Gastroesophageal sphincter (tissue), 3 donors: Measurements from ENCODE around the gene ESAM.
A peak's percentile ranks its signal among the peaks of the same experiment; 100 is the strongest.

ENCODE experiments used
- EP300 ChIP-seq: sonication (generic); formaldehyde crosslinking; IDR thresholded peaks from one replicate; pipeline ENCODE4 v1.6.1; 2017; ENCODE audit warnings: antibody characterized with exemption, mild to moderate bottlenecking
- POLR2A ChIP-seq, 2 donors: fragments of 450-650 bp; IDR thresholded peaks; one replicate each; pipeline ENCODE4 v1.6.1; 2017; ENCODE audit warnings: antibody characterized with exemption in 2 of 2, mild to moderate bottlenecking in 2 of 2, moderate library complexity in 1 of 2
- POLR2AphosphoS5 ChIP-seq: sonication (generic); formaldehyde crosslinking; IDR thresholded peaks from one replicate; pipeline ENCODE4 v1.6.1; 2017; ENCODE audit warnings: antibody characterized with exemption
- TF ChIP-seq, protein P1 (sequence below), 4 experiments: fragments of 200-600 bp in 2 of 4; fragments of 450-650 bp in 2 of 4; sonication (generic) in 1 of 4; IDR thresholded peaks; one replicate each; pipeline ENCODE4 v1.5.1; 2017 to 2019; ENCODE audit warnings: antibody characterized with exemption in 4 of 4, mild to moderate bottlenecking in 2 of 4, moderate library complexity in 2 of 4

DNA sequence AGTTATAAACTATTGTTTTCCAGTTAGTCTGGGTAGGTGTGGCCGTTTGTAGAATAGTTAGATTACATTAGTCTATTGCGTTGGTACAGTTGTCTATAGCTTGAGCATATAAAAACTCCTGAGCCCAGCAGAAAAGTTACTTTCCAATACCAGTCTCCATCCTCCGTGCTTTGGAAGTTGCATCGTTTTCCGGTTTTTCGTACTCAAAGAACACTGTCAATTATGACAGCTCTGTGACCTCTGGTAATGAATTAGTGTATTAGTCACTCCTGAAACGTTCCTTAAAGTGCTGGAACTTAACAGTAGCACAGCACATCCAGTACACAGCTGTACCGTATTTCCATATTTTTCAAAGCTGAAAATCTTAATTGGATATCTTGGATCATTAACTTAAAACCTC, 38.9 kb upstream of the ESAM start:
- TF ChIP-seq POLR2A (IDR thresholded peaks at IDR 0.05) (no peak), EP300 (no peak), POLR2AphosphoS5 (peak; percentile 89)
- TF ChIP-seq, protein P1, sequence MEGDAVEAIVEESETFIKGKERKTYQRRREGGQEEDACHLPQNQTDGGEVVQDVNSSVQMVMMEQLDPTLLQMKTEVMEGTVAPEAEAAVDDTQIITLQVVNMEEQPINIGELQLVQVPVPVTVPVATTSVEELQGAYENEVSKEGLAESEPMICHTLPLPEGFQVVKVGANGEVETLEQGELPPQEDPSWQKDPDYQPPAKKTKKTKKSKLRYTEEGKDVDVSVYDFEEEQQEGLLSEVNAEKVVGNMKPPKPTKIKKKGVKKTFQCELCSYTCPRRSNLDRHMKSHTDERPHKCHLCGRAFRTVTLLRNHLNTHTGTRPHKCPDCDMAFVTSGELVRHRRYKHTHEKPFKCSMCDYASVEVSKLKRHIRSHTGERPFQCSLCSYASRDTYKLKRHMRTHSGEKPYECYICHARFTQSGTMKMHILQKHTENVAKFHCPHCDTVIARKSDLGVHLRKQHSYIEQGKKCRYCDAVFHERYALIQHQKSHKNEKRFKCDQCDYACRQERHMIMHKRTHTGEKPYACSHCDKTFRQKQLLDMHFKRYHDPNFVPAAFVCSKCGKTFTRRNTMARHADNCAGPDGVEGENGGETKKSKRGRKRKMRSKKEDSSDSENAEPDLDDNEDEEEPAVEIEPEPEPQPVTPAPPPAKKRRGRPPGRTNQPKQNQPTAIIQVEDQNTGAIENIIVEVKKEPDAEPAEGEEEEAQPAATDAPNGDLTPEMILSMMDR (IDR thresholded peaks at IDR 0.05) = no peak
